T-cell (primary cell): Measurements from ENCODE around the gene MVB12B. TPM values are rescaled to one million over a fixed set of nuclear protein-coding genes. Genes with fewer than 3 reads are reported as not detected.

Source experiments
- ATAC-seq, 4 experiments: fragments of 200-7000 bp in 3 of 4; fragments of 150-1000 bp in 1 of 4; cut with Tn5 transposase; replicated peaks in 1 of 4; 1 replicate in 3 of 4; 2 replicates in 1 of 4; pipeline ENCODE4 v1.10.0; 2021; ENCODE audit warnings: moderate library complexity in 3 of 4, mild to moderate bottlenecking in 2 of 4, moderate number of reproducible peaks in 1 of 4
- CTCF ChIA-PET, 2 donors: fragments of 300-600 bp; sonication (Branson Sonifier 250); formaldehyde crosslinking; loops; one replicate each; lab custom pipeline; 2022; ENCODE audit warnings: antibody characterized with exemption in 2 of 2; lab: Charles Lee
- POLR2A ChIA-PET, 2 donors: fragments of 300-600 bp; sonication (Branson Sonifier 250); formaldehyde crosslinking; loops; one replicate each; lab custom pipeline; 2022; ENCODE audit warnings: antibody characterized with exemption in 2 of 2; lab: Charles Lee
- DNase-seq, 35 experiments: peaks; one replicate each; pipeline versions ENCODE4 v3.0.0 to v3.0.0-alpha.2; 2013 to 2023
- H3K27ac ChIP-seq: one replicate; pipeline ENCODE4 v1.5.1; 2013; ENCODE audit warnings: low read length
- H3K27me3 ChIP-seq, 2 experiments: replicated peaks in 1 of 2; 1 replicate in 1 of 2; 2 replicates in 1 of 2; pipeline versions ENCODE4 v1.6.1 to v1.7.0; 2013; ENCODE audit warnings: low read length in 1 of 2, mixed read lengths in 1 of 2; ENCODE audit not compliant: control insufficient read depth in 2 of 2, insufficient read depth in 2 of 2; ENCODE audit errors: extremely low read depth in 1 of 2
- H3K36me3 ChIP-seq, 2 donors: 1 replicate in 1 of 2; 2 replicates in 1 of 2; pipeline versions ENCODE4 v1.6.1 to v1.7.0; 2013; ENCODE audit warnings: low read length in 1 of 2; ENCODE audit not compliant: control insufficient read depth in 2 of 2, insufficient read depth in 1 of 2; ENCODE audit errors: extremely low read depth in 1 of 2
- H3K4me1 ChIP-seq, 2 experiments: 1 replicate in 1 of 2; 2 replicates in 1 of 2; pipeline versions ENCODE4 v1.6.1 to v1.7.0; 2013; ENCODE audit warnings: low read length in 2 of 2, mixed read lengths in 1 of 2; ENCODE audit not compliant: insufficient read depth in 2 of 2, control insufficient read depth in 1 of 2; ENCODE audit errors: extremely low read depth in 1 of 2
- H3K4me3 ChIP-seq, 2 donors: 1 replicate in 1 of 2; 2 replicates in 1 of 2; pipeline versions ENCODE4 v1.5.1 to v1.7.0; 2013; ENCODE audit warnings: mild to moderate bottlenecking in 2 of 2, low read length in 1 of 2, moderate library complexity in 1 of 2; ENCODE audit not compliant: control insufficient read depth in 1 of 2; ENCODE audit errors: extremely low read depth in 1 of 2
- H3K9me3 ChIP-seq: 2 replicates; pipeline ENCODE4 v1.7.0; 2013
- H3K27ac Mint-ChIP-seq, 2 donors: one replicate each; pipeline ENCODE4 v1.8.0; 2020 to 2021; ENCODE audit warnings: mild to moderate bottlenecking in 2 of 2, mixed read lengths in 2 of 2
- H3K27me3 Mint-ChIP-seq, 2 donors: one replicate each; pipeline ENCODE4 v1.8.0; 2021 to 2022; ENCODE audit warnings: mixed read lengths in 2 of 2
- H3K36me3 Mint-ChIP-seq: one replicate; pipeline ENCODE4 v1.8.0; 2021; ENCODE audit warnings: mixed read lengths
- H3K4me1 Mint-ChIP-seq, 3 donors: one replicate each; pipeline ENCODE4 v1.8.0; 2020 to 2022; ENCODE audit warnings: mixed read lengths in 3 of 3, mild to moderate bottlenecking in 1 of 3
- H3K4me3 Mint-ChIP-seq, 3 donors: one replicate each; pipeline ENCODE4 v1.8.0; 2020 to 2022; ENCODE audit warnings: mild to moderate bottlenecking in 3 of 3, mixed read lengths in 3 of 3, moderate library complexity in 3 of 3
- H3K9me3 Mint-ChIP-seq, 3 donors: one replicate each; pipeline ENCODE4 v1.8.0; 2020 to 2022; ENCODE audit warnings: mixed read lengths in 3 of 3
- WGBS: methylation state at CpG from one replicate; pipeline ENCODE4 v1.1.5; 2013; ENCODE audit warnings: missing lambda C conversion rate; ENCODE audit not compliant: insufficient coverage; 5-methylcytosine and 5-hydroxymethylcytosine counted together
- total RNA-seq, 35 experiments: library from RNA in 6 of 35; stranded (reverse) in 6 of 35; fragments of 120-200 nt in 1 of 35; gene quantifications; one replicate each; pipeline versions ENCODE4 v1.2.1 to v1.2.4 and lab custom pipeline; 2013 to 2026

The MVB12B gene
- total RNA-seq, 5 donors from 2014 or later (not counting 1 experiment from before 2014, with no cell fraction given), result 8.2 to 25.2 (median 10.6) TPM

DNA sequence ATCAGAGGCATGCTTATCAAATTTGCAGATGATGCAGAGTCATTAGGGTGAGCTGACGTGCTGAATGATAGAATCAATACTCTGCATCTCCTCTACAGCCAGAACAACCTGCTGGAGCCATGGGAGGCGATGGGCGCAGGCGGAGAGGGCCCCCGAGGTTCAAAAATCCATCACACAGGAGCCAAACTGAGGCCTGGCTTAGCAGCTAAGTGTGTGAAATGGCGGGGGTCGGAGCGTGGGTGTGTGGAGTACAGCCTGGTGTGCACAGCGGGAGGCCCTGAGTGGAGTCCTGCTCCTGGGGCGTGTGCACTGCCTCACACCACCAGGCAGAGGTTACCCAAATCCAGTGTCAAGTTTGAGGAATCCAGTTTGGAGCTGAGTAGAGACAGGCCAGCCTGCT is 73.2 kb downstream of the MVB12B start:
- ChIA-PET CTCF (interaction anchor here (0.5 to 2.2 kb wide), 3 partner anchors 81 to 371 kb away, joined by 3 to 8 read pairs (median 6); no protein-coding TSS in a partner anchor), POLR2A (no interaction called here)
- Histone ChIP-seq H3K4me3 (no peak overlapping the region), H3K4me1 (peaks cover 3 to 37% of the 10 kb centered on the region in 2 experiments), H3K9me3 (no peaks in the 10 kb centered on the region), H3K27me3 (no peaks in the 10 kb centered on the region), H3K36me3 (peaks cover 3 to 21% of the 10 kb centered on the region in 2 donors), H3K27ac (no peak overlapping the region)
- ATAC-seq, result no peak
- Mint-ChIP-seq H3K9me3 (no peaks in the 10 kb centered on the region), H3K4me3 (no peak overlapping the region), H3K27ac (peak overlapping the region in 1 of 2 donors; percentile 39), H3K36me3 (peaks cover 11% of the 10 kb centered on the region), H3K27me3 (no peaks in the 10 kb centered on the region), H3K4me1 (peaks cover 32 to 49% (median 45%) of the 10 kb centered on the region in 3 donors)
- 90% methylated on average over 5 of the region's 10 CpGs for WGBS
- DNase-seq, result no peak

DNA sequence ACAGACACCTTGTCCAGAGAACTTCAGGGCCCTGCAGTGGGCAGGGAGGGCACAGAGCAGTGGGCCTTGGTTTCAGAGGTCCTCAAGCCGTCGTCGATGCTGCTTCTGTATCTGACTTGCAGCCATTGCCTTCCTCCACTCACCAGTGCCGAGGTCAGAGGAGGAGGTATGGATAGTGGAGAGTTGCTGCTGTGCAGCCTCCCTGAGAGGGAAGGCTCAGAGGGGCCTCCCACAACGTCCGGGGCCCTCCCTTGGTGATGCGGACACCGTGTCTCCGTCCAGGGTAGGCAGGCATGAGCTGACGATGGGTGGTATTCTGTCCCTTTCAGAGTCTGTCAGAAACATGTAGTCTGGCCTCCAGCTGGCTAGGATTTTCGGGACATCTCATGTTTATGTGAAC is 73.9 kb downstream of the MVB12B start:
- H3K4me1 ChIP-seq, result peaks cover 3 to 32% of the 10 kb centered on the region in 2 experiments
- H3K27me3 ChIP-seq, result no peaks in the 10 kb centered on the region
- ChIA-PET POLR2A (no interaction called here), CTCF (no interaction called here)
- H3K9me3 ChIP-seq, result no peaks in the 10 kb centered on the region
- no peak overlapping the region for H3K27ac ChIP-seq
- Mint-ChIP-seq H3K9me3 (no peaks in the 10 kb centered on the region), H3K36me3 (peaks cover 11% of the 10 kb centered on the region), H3K4me3 (no peak overlapping the region), H3K27ac (no peak overlapping the region), H3K4me1 (peaks cover 32 to 41% (median 37%) of the 10 kb centered on the region in 3 donors), H3K27me3 (no peaks in the 10 kb centered on the region)
- peaks cover under 1 to 15% of the 10 kb centered on the region in 2 donors for H3K36me3 ChIP-seq
- no peak overlapping the region for H3K4me3 ChIP-seq
- WGBS, result 89% methylated on average over 7 of the region's 11 CpGs
- DNase-seq (no peak), ATAC-seq (no peak)

DNA sequence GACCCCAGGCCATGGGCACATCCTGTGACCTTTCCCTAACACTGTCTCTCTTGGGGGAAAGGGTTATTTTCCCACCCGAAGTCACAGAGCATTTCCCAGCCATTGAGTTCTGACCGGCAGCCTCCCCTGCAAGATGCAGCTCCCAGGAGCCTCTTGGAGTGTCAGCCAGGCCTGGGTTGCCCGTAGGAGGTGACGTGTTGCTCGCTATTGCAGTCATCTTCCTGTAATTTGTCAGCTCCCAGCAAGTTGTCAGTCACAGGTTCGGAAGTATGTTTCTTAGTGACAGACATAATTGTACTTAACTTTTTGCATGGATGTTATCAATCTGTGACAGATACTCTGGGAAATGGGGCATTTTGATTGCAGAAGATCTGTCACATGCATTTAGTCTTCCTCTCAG is 74.5 kb downstream of the MVB12B start:
- Histone ChIP-seq H3K36me3 (peaks cover 0 to 13% of the 10 kb centered on the region in 2 donors), H3K27ac (no peak overlapping the region), H3K9me3 (no peaks in the 10 kb centered on the region), H3K4me1 (peaks cover 3 to 32% of the 10 kb centered on the region in 2 experiments), H3K4me3 (no peak overlapping the region), H3K27me3 (no peaks in the 10 kb centered on the region)
- ATAC-seq, result no peak
- H3K27ac Mint-ChIP-seq, result no peak overlapping the region
- peaks cover 11% of the 10 kb centered on the region for H3K36me3 Mint-ChIP-seq
- peaks cover 29 to 36% (median 32%) of the 10 kb centered on the region in 3 donors for H3K4me1 Mint-ChIP-seq
- POLR2A ChIA-PET, result no interaction called here
- 89% methylated on average over 3 of the region's 6 CpGs for WGBS
- H3K4me3 Mint-ChIP-seq, result no peak overlapping the region
- CTCF ChIA-PET, result no interaction called here
- DNase-seq, result no peak
- H3K9me3 Mint-ChIP-seq, result no peaks in the 10 kb centered on the region
- H3K27me3 Mint-ChIP-seq, result no peaks in the 10 kb centered on the region

DNA sequence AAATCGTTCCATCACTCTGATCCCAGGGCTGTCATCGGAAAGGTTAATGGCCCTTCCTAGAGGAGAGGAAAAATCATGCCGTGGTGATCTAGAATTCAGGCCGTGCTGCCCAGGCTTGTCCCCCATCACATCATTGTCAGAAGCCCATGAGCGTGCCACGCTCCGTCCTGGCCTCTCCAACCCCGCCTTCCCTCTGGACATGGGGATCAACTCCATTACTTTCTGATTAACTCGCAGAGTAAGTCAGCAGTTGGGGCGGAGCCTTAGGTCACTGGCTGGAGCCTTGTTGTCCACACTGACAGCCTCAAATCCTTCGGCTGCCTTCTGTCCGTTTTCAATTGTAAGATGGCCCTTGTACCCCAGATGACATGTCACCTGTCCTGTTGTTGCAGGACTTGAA is 75.0 kb downstream of the MVB12B start:
- Mint-ChIP-seq H3K4me1 (peaks cover 24 to 31% (median 27%) of the 10 kb centered on the region in 3 donors), H3K4me3 (no peak overlapping the region), H3K9me3 (no peaks in the 10 kb centered on the region), H3K27me3 (no peaks in the 10 kb centered on the region), H3K36me3 (peaks cover 11% of the 10 kb centered on the region), H3K27ac (no peak overlapping the region)
- DNase-seq, result no peak
- no peak for ATAC-seq
- Histone ChIP-seq H3K4me3 (no peak overlapping the region), H3K36me3 (peaks cover 0 to 13% of the 10 kb centered on the region in 2 donors), H3K9me3 (no peaks in the 10 kb centered on the region), H3K4me1 (peaks cover 3 to 29% of the 10 kb centered on the region in 2 experiments), H3K27me3 (no peaks in the 10 kb centered on the region), H3K27ac (no peak overlapping the region)
- ChIA-PET POLR2A (no interaction called here), CTCF (interaction anchor here in 1 of 2 donors (0.6 kb wide), 1 partner anchor 328 kb away, joined by 8 read pairs; no protein-coding TSS in a partner anchor)
- WGBS, result 96% methylated on average over 11 of the region's 12 CpGs

DNA sequence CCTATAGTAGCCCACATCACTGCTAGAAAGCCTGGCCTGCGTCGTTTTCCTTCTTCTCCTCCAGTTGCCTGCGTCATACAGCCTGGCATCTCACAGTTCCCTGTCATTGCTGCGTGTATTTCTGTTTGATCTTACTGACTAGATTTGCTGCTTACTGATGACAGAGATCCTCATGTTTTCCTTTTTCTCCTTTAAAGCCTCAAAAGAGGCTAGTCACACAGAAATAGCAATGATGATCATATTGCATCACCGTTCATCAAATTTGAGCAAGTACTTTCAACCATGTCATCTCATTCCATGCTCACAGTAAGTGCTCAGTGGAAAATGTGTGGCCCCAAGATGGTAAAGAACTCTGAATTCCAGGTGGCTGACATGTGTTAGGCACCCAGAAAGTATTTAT is 76.8 kb downstream of the MVB12B start:
- H3K4me3 Mint-ChIP-seq, result no peak overlapping the region
- ChIA-PET POLR2A (no interaction called here), CTCF (no interaction called here)
- no peak overlapping the region for H3K4me3 ChIP-seq
- H3K36me3 ChIP-seq, result peaks cover 0 to 13% of the 10 kb centered on the region in 2 donors
- H3K27me3 Mint-ChIP-seq, result no peaks in the 10 kb centered on the region
- H3K27ac Mint-ChIP-seq, result no peak overlapping the region
- peaks cover 11% of the 10 kb centered on the region for H3K36me3 Mint-ChIP-seq
- H3K9me3 Mint-ChIP-seq, result no peaks in the 10 kb centered on the region
- no peak for ATAC-seq
- H3K27me3 ChIP-seq, result no peaks in the 10 kb centered on the region
- H3K9me3 ChIP-seq, result no peaks in the 10 kb centered on the region
- peaks cover 11 to 13% (median 12%) of the 10 kb centered on the region in 3 donors for H3K4me1 Mint-ChIP-seq
- H3K27ac ChIP-seq, result no peak overlapping the region
- DNase-seq, result no peak
- peaks cover 0 to 12% of the 10 kb centered on the region in 2 experiments for H3K4me1 ChIP-seq
- WGBS, result 96% methylated on average over 4 of the region's 5 CpGs

DNA sequence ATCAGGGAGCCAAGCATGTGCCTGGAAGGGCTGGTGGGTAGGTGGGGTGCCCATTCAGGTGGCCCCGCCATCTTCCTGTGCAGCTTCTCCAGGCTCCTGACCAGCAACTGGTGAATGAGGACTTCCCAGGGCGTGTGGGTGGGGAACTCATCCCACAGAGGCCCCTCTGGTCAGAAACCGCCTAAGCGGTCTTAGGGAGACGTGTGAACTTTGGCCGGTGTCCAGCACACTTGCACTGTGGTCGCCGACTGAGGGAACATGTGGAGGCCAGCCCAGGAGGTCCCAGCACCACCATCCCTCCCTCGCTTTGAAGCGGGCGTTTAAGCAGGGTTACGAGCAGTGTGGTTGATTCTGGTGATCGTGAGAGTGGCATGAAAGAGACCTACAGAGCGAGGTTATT is 77.8 kb downstream of the MVB12B start:
- peaks cover 0 to 10% of the 10 kb centered on the region in 2 donors for H3K36me3 ChIP-seq
- no peak overlapping the region for H3K4me3 Mint-ChIP-seq
- H3K27me3 Mint-ChIP-seq, result no peaks in the 10 kb centered on the region
- no peaks in the 10 kb centered on the region for H3K9me3 ChIP-seq
- DNase-seq (no peak), ATAC-seq (no peak)
- H3K4me1 Mint-ChIP-seq, result peaks cover 11 to 15% (median 12%) of the 10 kb centered on the region in 3 donors
- no peaks in the 10 kb centered on the region for H3K27me3 ChIP-seq
- CTCF ChIA-PET, result interaction anchor here in 1 of 2 donors (0.5 to 0.7 kb wide), 3 partner anchors 32 to 993 kb away, joined by 4 to 5 read pairs (median 4); no protein-coding TSS in a partner anchor
- H3K4me3 ChIP-seq, result no peak overlapping the region
- peaks cover 0 to 5% of the 10 kb centered on the region in 2 experiments for H3K4me1 ChIP-seq
- no peak overlapping the region for H3K27ac ChIP-seq
- no peaks in the 10 kb centered on the region for H3K9me3 Mint-ChIP-seq
- no peak overlapping the region for H3K27ac Mint-ChIP-seq
- WGBS, result 92% methylated on average over 14 of the region's 14 CpGs
- peaks cover 11% of the 10 kb centered on the region for H3K36me3 Mint-ChIP-seq
- POLR2A ChIA-PET, result no interaction called here
